Psoas muscle (tissue), 8 donors: ENCODE measurements around the gene CFAP299. TPM values are rescaled to one million over a fixed set of nuclear protein-coding genes. Genes with fewer than 3 reads are reported as not detected.
A peak's percentile ranks its signal among the peaks of the same experiment; 100 is the strongest.

Source experiments
- ATAC-seq, 4 donors: fragments of 200-7000 bp; cut with Tn5 transposase; one replicate each; pipeline ENCODE4 v1.9.1; 2020; ENCODE audit warnings: moderate library complexity in 3 of 4, mild to moderate bottlenecking in 2 of 4
- DNase-seq, 2 donors: peaks; one replicate each; pipeline ENCODE4 v3.0.0-alpha.2; 2020
- H3K27ac ChIP-seq: fragments of 200-600 bp; one replicate; pipeline ENCODE4 v1.8.0; 2022
- H3K27me3 ChIP-seq, 3 donors: fragments of 200-600 bp in 1 of 3; one replicate each; pipeline versions ENCODE4 v1.6.1 to v1.8.0; 2013 to 2022; ENCODE audit warnings: low read length in 2 of 3, mild to moderate bottlenecking in 2 of 3, moderate library complexity in 1 of 3; ENCODE audit not compliant: insufficient read depth in 3 of 3
- H3K36me3 ChIP-seq, 2 donors: fragments of 200-600 bp in 1 of 2; one replicate each; pipeline versions ENCODE4 v1.6.1 to v1.8.0; 2013 to 2022; ENCODE audit warnings: low read depth in 1 of 2, mild to moderate bottlenecking in 1 of 2, moderate library complexity in 1 of 2; ENCODE audit not compliant: insufficient read depth in 1 of 2
- H3K4me1 ChIP-seq: fragments of 200-600 bp; one replicate; pipeline ENCODE4 v1.8.0; 2022
- H3K4me3 ChIP-seq: fragments of 200-600 bp; one replicate; pipeline ENCODE4 v1.8.0; 2022; ENCODE audit warnings: mild to moderate bottlenecking
- H3K9me3 ChIP-seq: fragments of 200-600 bp; one replicate; pipeline ENCODE4 v1.8.0; 2022
- WGBS, 3 donors: extraction: QIAGEN DNeasy Blood & Tissue Kit; methylation state at CpG; one replicate each; pipeline versions ENCODE4 v1.1.6 to v1.1.7; 2013; 5-methylcytosine and 5-hydroxymethylcytosine counted together
- intact Hi-C, 2 donors: fragments of 100-400 bp; cut with DNase I; formaldehyde crosslinking; loops; one replicate each; pipeline versions ENCODE4 v1.11.0 to v1.14.2; 2022
- polyA plus RNA-seq, 3 donors: library from polyadenylated mRNA; stranded (reverse); fragments of 200-250 nt; gene quantifications; one replicate each; pipeline ENCODE4 v1.2.3, GENCODE V29; 2013
- total RNA-seq, 4 donors: library from RNA; stranded (reverse); fragmentation: NEBNext Ultra II Directional in 2 of 4; extraction: Animal tissue kit (Norgen Biotek cat#: 25700) in 2 of 4; gene quantifications; one replicate each; pipeline versions ENCODE4 v1.2.1 to v1.2.4, GENCODE V29; 2021 to 2023
- TF ChIP-seq, protein P1 (sequence below): fragments of 200-600 bp; IDR thresholded peaks from one replicate; pipeline ENCODE4 v1.8.0; 2022; ENCODE audit warnings: antibody characterized with exemption
- donor health status: healthy with polysubstance abuse.
- donor health status: DM: no; HTN: no; CAD: no; lungs with moderate emphysema.
- donor health status: Bipolar disorder and iron deficiency.
- donor health status: healthy.
- donor health status: DM: yes; HTN: yes; CAD: no.
- donor health status: DM: no; HTN: no; CAD: no.
- donor health status: DM: no; HTN: no; CAD: no.
- donor health status: DM: yes; HTN: yes; CAD: no.

Gene CFAP299
- total and polyA plus RNA-seq, 7 donors, result not detected

DNA sequence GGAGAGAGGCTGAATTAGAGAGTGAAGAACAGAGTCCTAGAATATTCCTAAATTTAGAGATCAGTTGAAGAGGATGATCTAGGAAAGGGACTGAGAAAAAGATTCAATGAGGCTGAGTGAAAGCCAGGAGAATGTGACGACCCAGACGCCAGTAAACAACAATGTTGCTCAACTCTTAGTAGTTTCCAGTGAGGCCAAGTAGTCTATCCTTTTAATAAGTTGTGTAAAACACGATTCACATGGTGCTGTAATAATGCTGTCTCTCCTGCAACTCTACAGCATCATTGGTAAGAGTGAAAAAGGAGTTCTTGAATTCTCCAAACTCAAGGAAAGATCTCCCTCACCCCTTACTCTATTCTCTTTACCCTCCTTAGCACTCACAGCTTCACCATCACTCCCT is 140.3 kb downstream of the CFAP299 start:
- Histone ChIP-seq H3K4me3 (no peak overlapping the region), H3K27me3 (no peaks in the 10 kb centered on the region), H3K9me3 (no peaks in the 10 kb centered on the region), H3K4me1 (no peaks in the 10 kb centered on the region), H3K27ac (no peak overlapping the region), H3K36me3 (no peaks in the 10 kb centered on the region)
- 51 to 71% (median 60%) methylated on average over 3 of the region's 3 CpGs for WGBS, 3 donors
- intact Hi-C loops, result no loop called here
- TF ChIP-seq, protein P1, sequence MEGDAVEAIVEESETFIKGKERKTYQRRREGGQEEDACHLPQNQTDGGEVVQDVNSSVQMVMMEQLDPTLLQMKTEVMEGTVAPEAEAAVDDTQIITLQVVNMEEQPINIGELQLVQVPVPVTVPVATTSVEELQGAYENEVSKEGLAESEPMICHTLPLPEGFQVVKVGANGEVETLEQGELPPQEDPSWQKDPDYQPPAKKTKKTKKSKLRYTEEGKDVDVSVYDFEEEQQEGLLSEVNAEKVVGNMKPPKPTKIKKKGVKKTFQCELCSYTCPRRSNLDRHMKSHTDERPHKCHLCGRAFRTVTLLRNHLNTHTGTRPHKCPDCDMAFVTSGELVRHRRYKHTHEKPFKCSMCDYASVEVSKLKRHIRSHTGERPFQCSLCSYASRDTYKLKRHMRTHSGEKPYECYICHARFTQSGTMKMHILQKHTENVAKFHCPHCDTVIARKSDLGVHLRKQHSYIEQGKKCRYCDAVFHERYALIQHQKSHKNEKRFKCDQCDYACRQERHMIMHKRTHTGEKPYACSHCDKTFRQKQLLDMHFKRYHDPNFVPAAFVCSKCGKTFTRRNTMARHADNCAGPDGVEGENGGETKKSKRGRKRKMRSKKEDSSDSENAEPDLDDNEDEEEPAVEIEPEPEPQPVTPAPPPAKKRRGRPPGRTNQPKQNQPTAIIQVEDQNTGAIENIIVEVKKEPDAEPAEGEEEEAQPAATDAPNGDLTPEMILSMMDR, result no peak
- no peak for DNase-seq
- ATAC-seq, result peak in 1 of 4 donors; percentile 61

DNA sequence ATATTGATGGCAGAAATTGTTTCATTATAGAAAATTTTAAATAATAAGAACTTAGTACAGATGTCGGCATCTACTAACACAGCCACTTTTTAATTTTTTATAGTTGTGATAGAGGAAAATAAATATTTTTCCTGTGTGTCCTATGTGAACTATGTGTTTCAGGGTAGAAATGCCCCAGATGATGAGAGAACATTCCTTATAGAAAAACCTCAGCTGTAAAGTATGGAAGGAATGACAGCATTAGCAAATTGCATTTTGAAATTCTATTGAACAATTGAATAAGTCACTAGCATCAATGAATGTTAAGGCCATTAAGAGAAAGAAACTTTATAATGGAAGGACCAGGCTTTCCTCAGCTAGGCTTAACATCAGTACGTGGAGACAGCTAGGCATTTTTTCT is 149.2 kb downstream of the CFAP299 start:
- Histone ChIP-seq H3K27ac (no peak overlapping the region), H3K36me3 (no peaks in the 10 kb centered on the region), H3K4me1 (no peaks in the 10 kb centered on the region), H3K9me3 (no peaks in the 10 kb centered on the region), H3K27me3 (no peaks in the 10 kb centered on the region), H3K4me3 (no peak overlapping the region)
- no peak for ATAC-seq
- intact Hi-C loops, result no loop called here
- DNase-seq, result no peak
- WGBS, 3 donors, result 79 to 83% (median 80%) methylated on average over 2 of the region's 2 CpGs
- TF ChIP-seq, protein P1, result no peak

DNA sequence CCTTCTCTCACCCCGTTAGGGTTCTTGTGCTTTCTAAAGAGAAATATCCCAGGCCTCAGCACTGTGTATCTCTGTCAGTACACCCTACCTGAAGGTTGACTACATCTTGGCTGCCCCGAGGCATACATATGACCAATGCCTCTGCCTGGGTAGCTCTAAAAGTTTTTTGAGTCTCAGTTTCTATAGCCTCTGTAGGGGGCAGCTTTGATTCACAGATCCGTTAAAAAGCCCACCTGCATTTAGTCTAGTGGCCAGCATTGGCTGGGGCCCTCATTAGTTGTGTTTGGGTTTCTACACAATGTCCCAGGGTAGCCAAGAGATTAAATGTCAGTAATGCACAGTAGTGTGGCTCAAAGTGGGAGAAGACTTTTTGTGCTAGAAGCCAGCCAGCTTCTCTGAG is 151.1 kb downstream of the CFAP299 start:
- WGBS, 3 donors, result 52 to 64% (median 62%) methylated on average over 3 of the region's 3 CpGs
- Histone ChIP-seq H3K27ac (no peak overlapping the region), H3K36me3 (no peaks in the 10 kb centered on the region), H3K9me3 (no peaks in the 10 kb centered on the region), H3K4me3 (no peak overlapping the region), H3K27me3 (no peaks in the 10 kb centered on the region), H3K4me1 (no peaks in the 10 kb centered on the region)
- intact Hi-C loops, result no loop called here
- ATAC-seq (no peak), DNase-seq (no peak)
- TF ChIP-seq, protein P1, result no peak

DNA sequence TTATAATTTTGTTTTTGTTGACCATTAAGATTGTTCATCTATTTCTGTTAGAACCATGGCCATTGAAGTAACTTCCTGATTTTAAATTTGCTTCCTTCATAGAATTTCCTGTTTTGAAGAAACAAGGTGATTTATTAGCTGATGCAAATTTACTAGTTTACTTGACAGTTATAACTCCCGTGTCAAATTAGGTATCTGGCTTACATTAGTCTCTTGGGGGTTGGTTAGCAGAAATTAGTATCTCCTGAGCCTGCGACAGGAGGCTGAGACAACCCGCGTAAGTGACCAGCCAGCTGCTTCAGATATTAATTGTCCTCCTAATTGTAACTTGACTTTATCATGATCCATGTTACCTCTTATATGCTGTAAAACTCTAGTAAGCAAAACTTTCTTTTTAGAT is 154.3 kb downstream of the CFAP299 start:
- 12 to 20% (median 16%) methylated on average over 4 of the region's 4 CpGs for WGBS, 3 donors
- ATAC-seq (no peak), DNase-seq (no peak)
- TF ChIP-seq, protein P1, result no peak
- Histone ChIP-seq H3K36me3 (no peaks in the 10 kb centered on the region), H3K4me1 (no peaks in the 10 kb centered on the region), H3K4me3 (no peak overlapping the region), H3K9me3 (no peaks in the 10 kb centered on the region), H3K27me3 (no peaks in the 10 kb centered on the region), H3K27ac (no peak overlapping the region)
- intact Hi-C loops, result no loop called here

DNA sequence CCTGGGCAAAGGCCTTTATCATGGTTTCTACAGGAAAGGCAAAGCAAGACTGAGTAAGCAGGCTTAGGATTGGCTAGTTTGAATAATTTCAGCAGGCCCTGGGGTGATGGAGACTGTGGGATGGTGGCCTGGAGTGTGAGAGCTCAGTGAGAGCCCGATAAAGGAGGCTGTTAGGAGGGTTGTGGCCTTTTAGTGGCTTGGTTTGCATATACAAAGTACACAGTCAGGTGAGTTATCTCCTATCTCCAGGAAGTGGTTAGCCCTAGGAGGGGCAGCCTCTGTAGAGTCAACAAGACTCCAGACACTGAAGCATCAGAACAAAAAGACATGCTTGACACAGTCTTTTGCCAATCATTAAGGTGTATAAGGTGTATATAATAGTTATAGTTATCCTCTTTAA is 157.2 kb downstream of the CFAP299 start:
- intact Hi-C loops, result no loop called here
- H3K27me3 ChIP-seq, result no peaks in the 10 kb centered on the region
- H3K4me1 ChIP-seq, result no peaks in the 10 kb centered on the region
- H3K27ac ChIP-seq, result no peak overlapping the region
- peaks cover under 1% of the 10 kb centered on the region for H3K9me3 ChIP-seq
- 72 to 88% (median 83%) methylated on average over 1 of the region's 1 CpG for WGBS, 3 donors
- ATAC-seq (no peak), DNase-seq (no peak)
- TF ChIP-seq, protein P1, result no peak
- no peaks in the 10 kb centered on the region for H3K36me3 ChIP-seq
- no peak overlapping the region for H3K4me3 ChIP-seq
